PFSK-1 (cell line): ENCODE measurements around the gene SVIL.

Experiments
- POLR2AphosphoS5 ChIP-seq: IDR thresholded peaks from 2 replicates; pipeline ENCODE4 v1.6.1; 2012; ENCODE audit warnings: low read depth, mild to moderate bottlenecking, control low read depth, low read length, moderate library complexity
- SIN3A ChIP-seq: IDR thresholded peaks from 2 replicates; pipeline ENCODE4 v1.6.1; 2012; ENCODE audit warnings: mild to moderate bottlenecking, low read length, moderate library complexity, borderline replicate concordance; ENCODE audit not compliant: insufficient read depth
- TAF1 ChIP-seq: IDR thresholded peaks from 2 replicates; pipeline ENCODE4 v1.6.1; 2012; ENCODE audit warnings: low read length, control low read depth, borderline replicate concordance; ENCODE audit not compliant: insufficient read depth

DNA sequence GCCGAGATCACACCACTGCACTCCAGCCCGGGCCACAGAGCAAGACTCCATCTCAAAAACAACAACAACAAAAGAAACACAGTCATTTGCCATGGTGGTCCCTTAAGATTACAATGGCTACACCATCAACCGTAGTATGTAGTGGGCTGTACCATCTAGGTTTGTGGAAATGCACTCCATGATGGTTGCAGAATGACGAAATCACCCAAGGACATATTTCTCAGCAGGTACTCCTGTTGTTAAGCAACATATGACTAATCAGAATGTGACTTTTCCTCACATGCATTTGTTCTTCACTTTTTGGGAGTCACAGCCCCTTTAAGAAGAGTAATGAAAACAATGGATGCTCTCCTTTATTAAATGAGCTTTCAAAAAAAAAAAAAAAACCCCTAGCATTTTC is 11.0 kb downstream of the SVIL start:
- TF ChIP-seq TAF1 (no peak), POLR2AphosphoS5 (no peak), SIN3A (no peak)
